ENCODE results near the gene IREB2.

Gene IREB2

GRCh38 chr15:78421238-78421965, 16.6 kb upstream of the IREB2 start:
- Histone ChIP-seq H3K27me3 (ENCODE audit: insufficient read depth, poor library complexity, severe bottlenecking) (no peaks in the 10 kb centered on the region), H3K4me1 (ENCODE audit: insufficient read depth, poor library complexity, severe bottlenecking) (peaks cover 7% of the 10 kb centered on the region), H3K27ac (ENCODE audit: poor library complexity, severe bottlenecking) (no peak overlapping the region), H3K36me3 (ENCODE audit: low read depth) (no peaks in the 10 kb centered on the region), H3K9me3 (ENCODE audit: severe bottlenecking) (no peaks in the 10 kb centered on the region), H3K4me3 (ENCODE audit: severe bottlenecking) (no peak overlapping the region)
- TF ChIP-seq, protein P1, sequence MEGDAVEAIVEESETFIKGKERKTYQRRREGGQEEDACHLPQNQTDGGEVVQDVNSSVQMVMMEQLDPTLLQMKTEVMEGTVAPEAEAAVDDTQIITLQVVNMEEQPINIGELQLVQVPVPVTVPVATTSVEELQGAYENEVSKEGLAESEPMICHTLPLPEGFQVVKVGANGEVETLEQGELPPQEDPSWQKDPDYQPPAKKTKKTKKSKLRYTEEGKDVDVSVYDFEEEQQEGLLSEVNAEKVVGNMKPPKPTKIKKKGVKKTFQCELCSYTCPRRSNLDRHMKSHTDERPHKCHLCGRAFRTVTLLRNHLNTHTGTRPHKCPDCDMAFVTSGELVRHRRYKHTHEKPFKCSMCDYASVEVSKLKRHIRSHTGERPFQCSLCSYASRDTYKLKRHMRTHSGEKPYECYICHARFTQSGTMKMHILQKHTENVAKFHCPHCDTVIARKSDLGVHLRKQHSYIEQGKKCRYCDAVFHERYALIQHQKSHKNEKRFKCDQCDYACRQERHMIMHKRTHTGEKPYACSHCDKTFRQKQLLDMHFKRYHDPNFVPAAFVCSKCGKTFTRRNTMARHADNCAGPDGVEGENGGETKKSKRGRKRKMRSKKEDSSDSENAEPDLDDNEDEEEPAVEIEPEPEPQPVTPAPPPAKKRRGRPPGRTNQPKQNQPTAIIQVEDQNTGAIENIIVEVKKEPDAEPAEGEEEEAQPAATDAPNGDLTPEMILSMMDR (IDR thresholded peaks at IDR 0.05; ENCODE audit: poor library complexity, severe bottlenecking): no peak
- no peak for ATAC-seq (ENCODE audit: low read depth)
- DNase-seq (ENCODE audit: low spot score): peak; percentile 45

- Histone ChIP-seq H3K27me3 (ENCODE audit: insufficient read depth, poor library complexity, severe bottlenecking) (no peaks in the 10 kb centered on the region), H3K36me3 (ENCODE audit: low read depth) (no peaks in the 10 kb centered on the region), H3K4me1 (ENCODE audit: insufficient read depth, poor library complexity, severe bottlenecking) (peaks cover 7% of the 10 kb centered on the region), H3K9me3 (ENCODE audit: severe bottlenecking) (no peaks in the 10 kb centered on the region), H3K27ac (ENCODE audit: poor library complexity, severe bottlenecking) (no peak overlapping the region), H3K4me3 (ENCODE audit: severe bottlenecking) (no peak overlapping the region)
- ATAC-seq (ENCODE audit: low read depth) (peak; percentile 56; the same call in 2 of the 3 replicates), DNase-seq (ENCODE audit: low spot score) (peak; percentile 48)
- TF ChIP-seq, protein P1 (IDR thresholded peaks at IDR 0.05; ENCODE audit: poor library complexity, severe bottlenecking): peak; percentile 99
Observed at GRCh38 chr15:78422571-78423340, 15.3 kb upstream of the IREB2 start.

DNA sequence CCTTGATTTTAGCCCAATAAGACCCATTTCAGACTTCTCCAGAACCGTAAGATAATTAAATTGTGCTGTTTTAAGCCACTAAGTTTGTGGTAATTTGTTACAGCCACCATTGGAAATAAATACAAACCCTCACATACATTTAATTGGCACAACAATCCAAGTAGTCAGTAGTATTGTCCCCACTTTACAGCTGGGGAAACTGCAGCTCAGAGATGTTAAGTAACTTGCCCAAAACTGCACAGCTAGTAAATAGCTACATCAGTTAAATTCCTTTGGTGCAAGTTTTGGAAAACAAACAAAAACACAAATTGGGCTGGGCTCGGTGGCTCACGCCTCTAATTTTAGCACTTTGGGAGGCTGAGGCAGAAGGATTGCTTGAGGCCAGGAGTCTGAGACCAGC, 13.3 kb upstream of the IREB2 start:
- Histone ChIP-seq H3K27me3 (ENCODE audit: insufficient read depth, poor library complexity, severe bottlenecking) (no peaks in the 10 kb centered on the region), H3K9me3 (ENCODE audit: severe bottlenecking) (no peaks in the 10 kb centered on the region), H3K36me3 (ENCODE audit: low read depth) (no peaks in the 10 kb centered on the region), H3K4me3 (ENCODE audit: severe bottlenecking) (no peak overlapping the region), H3K4me1 (ENCODE audit: insufficient read depth, poor library complexity, severe bottlenecking) (no peaks in the 10 kb centered on the region), H3K27ac (ENCODE audit: poor library complexity, severe bottlenecking) (no peak overlapping the region)
- DNase-seq (ENCODE audit: low spot score) (peak; percentile 12), ATAC-seq (ENCODE audit: low read depth) (no peak)
- TF ChIP-seq, protein P1 (IDR thresholded peaks at IDR 0.05; ENCODE audit: poor library complexity, severe bottlenecking): no peak

DNA sequence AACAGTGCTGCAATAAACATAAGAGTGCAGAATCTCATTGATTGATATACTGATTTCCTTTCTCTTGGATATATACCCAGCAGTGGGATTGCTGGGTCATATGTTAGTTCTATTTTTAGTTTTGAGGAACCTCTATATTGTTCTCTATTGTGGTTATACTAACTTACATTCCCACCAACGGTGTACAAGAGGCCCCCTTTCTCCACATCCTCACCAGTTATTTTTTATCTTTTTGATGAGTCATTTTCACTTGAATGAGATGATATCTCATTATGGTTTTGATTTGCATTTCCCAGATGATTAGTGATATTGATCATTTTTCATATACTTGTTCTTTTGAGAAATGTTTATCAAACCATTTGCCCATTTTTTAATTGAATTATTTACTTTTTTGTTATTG, 12.4 kb upstream of the IREB2 start:
- ATAC-seq (ENCODE audit: low read depth) (no peak), DNase-seq (ENCODE audit: low spot score) (no peak)
- H3K4me1 ChIP-seq (ENCODE audit: insufficient read depth, poor library complexity, severe bottlenecking): no peaks in the 10 kb centered on the region
- no peaks in the 10 kb centered on the region for H3K36me3 ChIP-seq (ENCODE audit: low read depth)
- no peak overlapping the region for H3K27ac ChIP-seq (ENCODE audit: poor library complexity, severe bottlenecking)
- H3K9me3 ChIP-seq (ENCODE audit: severe bottlenecking): no peaks in the 10 kb centered on the region
- H3K27me3 ChIP-seq (ENCODE audit: insufficient read depth, poor library complexity, severe bottlenecking): no peaks in the 10 kb centered on the region
- no peak overlapping the region for H3K4me3 ChIP-seq (ENCODE audit: severe bottlenecking)
- TF ChIP-seq, protein P1 (IDR thresholded peaks at IDR 0.05; ENCODE audit: poor library complexity, severe bottlenecking): no peak
